ENCODE data around the gene DMD.

DNA sequence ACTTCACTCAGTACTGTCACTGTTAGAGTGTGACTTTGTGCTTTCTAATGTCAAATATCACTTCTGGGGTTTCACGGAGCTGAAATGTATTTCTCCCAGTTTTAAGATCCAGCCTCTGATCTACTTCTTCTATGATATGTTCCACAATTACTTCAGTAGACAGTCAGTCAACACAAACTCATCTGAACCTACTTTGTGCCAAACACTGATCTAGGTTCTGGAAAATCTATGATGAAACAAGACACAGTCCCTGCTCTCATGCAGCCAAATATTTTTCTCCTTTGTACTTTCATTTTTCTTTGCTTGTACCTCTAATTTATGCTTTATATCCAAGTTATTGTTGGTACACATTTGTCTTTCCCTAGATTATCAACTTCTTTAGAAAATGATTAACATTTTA lies 1498.2 kb downstream of the DMD start:
- TF ChIP-seq, protein P1, sequence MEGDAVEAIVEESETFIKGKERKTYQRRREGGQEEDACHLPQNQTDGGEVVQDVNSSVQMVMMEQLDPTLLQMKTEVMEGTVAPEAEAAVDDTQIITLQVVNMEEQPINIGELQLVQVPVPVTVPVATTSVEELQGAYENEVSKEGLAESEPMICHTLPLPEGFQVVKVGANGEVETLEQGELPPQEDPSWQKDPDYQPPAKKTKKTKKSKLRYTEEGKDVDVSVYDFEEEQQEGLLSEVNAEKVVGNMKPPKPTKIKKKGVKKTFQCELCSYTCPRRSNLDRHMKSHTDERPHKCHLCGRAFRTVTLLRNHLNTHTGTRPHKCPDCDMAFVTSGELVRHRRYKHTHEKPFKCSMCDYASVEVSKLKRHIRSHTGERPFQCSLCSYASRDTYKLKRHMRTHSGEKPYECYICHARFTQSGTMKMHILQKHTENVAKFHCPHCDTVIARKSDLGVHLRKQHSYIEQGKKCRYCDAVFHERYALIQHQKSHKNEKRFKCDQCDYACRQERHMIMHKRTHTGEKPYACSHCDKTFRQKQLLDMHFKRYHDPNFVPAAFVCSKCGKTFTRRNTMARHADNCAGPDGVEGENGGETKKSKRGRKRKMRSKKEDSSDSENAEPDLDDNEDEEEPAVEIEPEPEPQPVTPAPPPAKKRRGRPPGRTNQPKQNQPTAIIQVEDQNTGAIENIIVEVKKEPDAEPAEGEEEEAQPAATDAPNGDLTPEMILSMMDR (IDR thresholded peaks at IDR 0.05), result no peak
- no peak for TF ChIP-seq EZH2 (IDR thresholded peaks at IDR 0.05)
- no peak for TF ChIP-seq EZH2phosphoT487 (IDR thresholded peaks at IDR 0.05)

All from neural progenitor cell (in vitro differentiated cells).